T-helper 17 cell (primary cell): ENCODE results near the gene MAP1LC3B2. TPM values are rescaled to one million over a fixed set of nuclear protein-coding genes. Genes with fewer than 3 reads are reported as not detected.
"Not testable (repeated sequence)": the region's sequence is repeated elsewhere in the genome, so short reads cannot be mapped to it uniquely, and the experiment has no call there.

ENCODE experiments used
- ATAC-seq: fragments of 150-1000 bp; cut with Tn5 transposase; 2 replicates; pipeline ENCODE4 v1.10.0; 2021; ENCODE audit warnings: mild to moderate bottlenecking, moderate library complexity
- DNase-seq, 3 donors: peaks; one replicate each; pipeline versions ENCODE4 v3.0.0 to v3.0.0-alpha.2; 2020 to 2021
- H3K9me3 ChIP-seq: one replicate; pipeline ENCODE4 v1.7.0; 2013; ENCODE audit warnings: low read length, mild to moderate bottlenecking; ENCODE audit not compliant: control insufficient read depth, poor library complexity, severe bottlenecking
- H3K27ac Mint-ChIP-seq: one replicate; pipeline ENCODE4 v1.8.0; 2022; ENCODE audit warnings: mild to moderate bottlenecking, moderate library complexity, mixed read lengths
- H3K27me3 Mint-ChIP-seq: one replicate; pipeline ENCODE4 v1.8.0; 2022; ENCODE audit warnings: mixed read lengths
- H3K36me3 Mint-ChIP-seq: one replicate; pipeline ENCODE4 v1.8.0; 2022; ENCODE audit warnings: low read depth, mixed read lengths
- H3K4me1 Mint-ChIP-seq: one replicate; pipeline ENCODE4 v1.8.0; 2022; ENCODE audit warnings: mild to moderate bottlenecking, mixed read lengths
- H3K4me3 Mint-ChIP-seq: one replicate; pipeline ENCODE4 v1.8.0; 2022; ENCODE audit warnings: mild to moderate bottlenecking, moderate library complexity, mixed read lengths
- total RNA-seq, 4 donors: library from RNA in 2 of 4; stranded (reverse) in 2 of 4; gene quantifications; one replicate each; pipeline ENCODE4 v1.2.3 and lab custom pipeline; 2022 to 2026

The MAP1LC3B2 gene
- total RNA-seq, 2 donors from 2014 or later: 0.89 to 2.7 TPM

DNA sequence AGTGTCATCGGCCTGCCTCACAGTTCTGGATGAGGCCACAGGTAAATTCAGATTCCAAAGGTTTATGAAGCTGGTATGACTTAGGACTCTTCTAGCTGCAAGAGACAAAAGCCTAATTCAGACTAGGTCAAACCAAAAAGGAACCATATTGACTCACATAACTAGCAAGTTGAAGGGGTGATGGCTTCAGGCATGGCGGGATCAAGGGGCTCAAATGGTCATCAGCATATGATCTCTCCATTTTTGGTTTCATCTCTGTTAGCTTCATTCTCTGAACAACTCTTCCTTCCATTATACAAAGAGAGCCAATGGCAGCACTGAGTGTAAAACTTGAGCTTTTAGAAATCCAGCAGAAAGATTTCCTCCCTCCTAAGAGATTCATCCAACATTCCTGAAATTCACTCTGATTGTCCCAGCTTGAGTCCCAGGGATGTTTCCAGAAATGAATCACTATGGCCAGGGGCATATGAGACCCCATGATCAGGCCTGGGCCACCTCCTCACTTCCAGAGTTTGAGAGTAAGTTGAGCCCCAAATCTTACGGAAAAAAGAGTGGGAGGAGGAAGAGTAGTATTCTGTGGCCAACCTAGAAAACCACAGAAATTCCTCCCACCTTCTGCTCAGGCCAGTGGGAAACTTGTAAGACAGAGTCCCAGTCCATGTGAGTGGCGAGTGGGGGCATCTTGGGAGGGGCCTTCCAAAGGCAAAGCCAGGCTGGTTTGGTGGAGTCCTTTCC, 2.0 kb upstream of the MAP1LC3B2 start:
- ATAC-seq: no peak
- no peaks in the 10 kb centered on the region for H3K9me3 ChIP-seq
- Mint-ChIP-seq H3K36me3 (no peaks in the 10 kb centered on the region), H3K27ac (no peak overlapping the region), H3K4me1 (peaks cover 16% of the 10 kb centered on the region), H3K27me3 (no peaks in the 10 kb centered on the region), H3K4me3 (no peak overlapping the region)
- no peak for DNase-seq

GRCh38 chr12:116558280-116559161, 660 bp upstream of the MAP1LC3B2 start:
- peak overlapping the region; percentile 88 for H3K4me3 Mint-ChIP-seq
- H3K27me3 Mint-ChIP-seq: no peaks in the 10 kb centered on the region
- no peaks in the 10 kb centered on the region for H3K36me3 Mint-ChIP-seq
- H3K27ac Mint-ChIP-seq: peak overlapping the region; percentile 93
- H3K4me1 Mint-ChIP-seq: peaks cover 16% of the 10 kb centered on the region
- no peak for DNase-seq
- no peak for ATAC-seq
- H3K9me3 ChIP-seq: no peaks in the 10 kb centered on the region

- peaks cover 2% of the 10 kb centered on the region for H3K9me3 ChIP-seq
- H3K4me3 Mint-ChIP-seq: no peak overlapping the region
- peak overlapping the region; percentile 93 for H3K27ac Mint-ChIP-seq
- no peaks in the 10 kb centered on the region for H3K36me3 Mint-ChIP-seq
- peaks cover 16% of the 10 kb centered on the region for H3K4me1 Mint-ChIP-seq
- no peak for DNase-seq
- H3K27me3 Mint-ChIP-seq: no peaks in the 10 kb centered on the region
- no peak for ATAC-seq
These were observed 2.1 kb downstream of the MAP1LC3B2 start for GRCh38 chr12:116561181-116561821.

GRCh38 chr12:116562090-116562489, 2.9 kb downstream of the MAP1LC3B2 start:
- Mint-ChIP-seq H3K4me1 (peaks cover 16% of the 10 kb centered on the region), H3K4me3 (no peak overlapping the region), H3K27ac (no peak overlapping the region), H3K27me3 (no peaks in the 10 kb centered on the region), H3K36me3 (no peaks in the 10 kb centered on the region)
- DNase-seq (no peak), ATAC-seq (no peak)
- H3K9me3 ChIP-seq: peaks cover 2% of the 10 kb centered on the region

DNA sequence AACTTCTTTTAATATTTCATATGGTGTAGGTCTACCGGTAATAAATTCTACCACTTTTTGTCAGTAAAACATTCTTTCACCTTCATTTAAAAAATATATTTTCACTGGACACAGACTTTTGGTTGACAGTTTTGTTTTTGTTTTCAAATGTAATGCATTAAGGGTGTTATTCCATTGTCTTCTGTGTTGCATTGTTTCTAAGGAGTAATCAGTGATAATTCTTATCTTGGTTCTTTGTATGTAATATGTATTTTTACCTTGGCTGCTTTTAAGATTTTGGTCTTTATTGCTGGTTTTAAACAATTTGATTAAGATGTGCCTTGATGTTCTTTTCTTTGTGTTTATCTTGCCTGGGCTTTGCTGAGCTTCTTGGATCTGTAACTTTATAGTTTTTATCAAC, 4.1 kb downstream of the MAP1LC3B2 start:
- H3K27ac Mint-ChIP-seq: no peak overlapping the region
- DNase-seq (no peak), ATAC-seq (no peak)
- no peak overlapping the region for H3K4me3 Mint-ChIP-seq
- no peaks in the 10 kb centered on the region for H3K27me3 Mint-ChIP-seq
- peaks cover 2% of the 10 kb centered on the region for H3K9me3 ChIP-seq
- peaks cover 16% of the 10 kb centered on the region for H3K4me1 Mint-ChIP-seq
- no peaks in the 10 kb centered on the region for H3K36me3 Mint-ChIP-seq

DNA sequence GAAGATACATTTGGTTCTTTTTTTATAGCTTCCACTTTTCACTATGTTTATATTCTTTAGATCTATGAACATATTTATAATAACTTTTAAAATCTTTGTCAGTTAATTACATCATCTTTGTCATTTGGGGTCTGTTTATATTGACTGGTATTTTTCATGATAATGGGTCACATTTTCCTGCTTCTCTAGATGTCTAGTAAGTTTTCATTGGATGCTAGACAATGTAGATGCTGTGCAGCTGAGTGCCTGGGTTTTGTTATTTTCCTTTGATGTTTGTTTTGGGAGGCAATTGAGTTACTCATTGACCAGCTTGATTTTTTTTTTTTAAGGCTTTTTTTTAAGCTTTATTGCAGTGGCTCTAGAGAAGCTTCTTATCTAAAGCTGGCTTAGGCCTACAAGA, 4.9 kb downstream of the MAP1LC3B2 start:
- no peak overlapping the region for H3K4me3 Mint-ChIP-seq
- H3K27ac Mint-ChIP-seq: no peak overlapping the region
- ATAC-seq: no peak
- peaks cover 13% of the 10 kb centered on the region for H3K4me1 Mint-ChIP-seq
- DNase-seq: no peak
- H3K27me3 Mint-ChIP-seq: no peaks in the 10 kb centered on the region
- H3K36me3 Mint-ChIP-seq: no peaks in the 10 kb centered on the region
- H3K9me3 ChIP-seq: peaks cover 2% of the 10 kb centered on the region

- not testable (repeated sequence) for H3K4me1 Mint-ChIP-seq, DNase-seq, ATAC-seq, H3K4me3 Mint-ChIP-seq, H3K27me3 Mint-ChIP-seq, H3K27ac Mint-ChIP-seq, H3K36me3 Mint-ChIP-seq, H3K9me3 ChIP-seq
These were observed 6.0 kb downstream of the MAP1LC3B2 start for GRCh38 chr12:116565221-116565620.

GRCh38 chr12:116565963-116566362, 6.8 kb downstream of the MAP1LC3B2 start:
- Mint-ChIP-seq H3K36me3 (no peaks in the 10 kb centered on the region), H3K4me3 (no peak overlapping the region), H3K4me1 (no peaks in the 10 kb centered on the region), H3K27me3 (no peaks in the 10 kb centered on the region), H3K27ac (no peak overlapping the region)
- ATAC-seq: no peak
- peaks cover 2% of the 10 kb centered on the region for H3K9me3 ChIP-seq
- DNase-seq: no peak

DNA sequence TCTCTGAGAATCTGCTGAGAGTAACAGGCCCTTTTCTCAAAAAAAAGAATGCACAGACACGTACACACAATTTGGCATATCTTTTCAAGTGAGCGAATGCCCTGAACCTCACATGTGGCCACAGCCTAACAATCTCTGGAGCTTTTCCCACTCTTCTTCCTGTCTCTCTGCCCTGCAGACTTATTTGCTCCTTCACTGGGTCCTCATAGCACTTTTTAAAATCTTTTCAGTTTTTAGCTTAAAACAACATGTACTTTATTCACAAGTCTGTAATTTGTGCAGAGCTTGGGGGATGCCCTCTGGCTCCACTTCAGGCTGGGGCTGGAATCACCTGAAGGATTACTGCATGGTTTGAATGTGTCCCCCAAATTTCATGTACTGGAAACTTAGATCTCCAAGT, 9.0 kb downstream of the MAP1LC3B2 start:
- H3K4me3 Mint-ChIP-seq: no peak overlapping the region
- DNase-seq: no peak
- H3K36me3 Mint-ChIP-seq: no peaks in the 10 kb centered on the region
- H3K27ac Mint-ChIP-seq: no peak overlapping the region
- H3K9me3 ChIP-seq: peaks cover 2% of the 10 kb centered on the region
- H3K4me1 Mint-ChIP-seq: no peaks in the 10 kb centered on the region
- no peak for ATAC-seq
- no peaks in the 10 kb centered on the region for H3K27me3 Mint-ChIP-seq

- H3K4me3 Mint-ChIP-seq: no peak overlapping the region
- no peaks in the 10 kb centered on the region for H3K9me3 ChIP-seq
- DNase-seq: no peak
- H3K36me3 Mint-ChIP-seq: no peaks in the 10 kb centered on the region
- no peak for ATAC-seq
- no peaks in the 10 kb centered on the region for H3K27me3 Mint-ChIP-seq
- no peaks in the 10 kb centered on the region for H3K4me1 Mint-ChIP-seq
- H3K27ac Mint-ChIP-seq: no peak overlapping the region
These were observed 11.9 kb downstream of the MAP1LC3B2 start for GRCh38 chr12:116571089-116571488.

- ATAC-seq (no peak), DNase-seq (no peak)
- Mint-ChIP-seq H3K4me1 (no peaks in the 10 kb centered on the region), H3K27ac (no peak overlapping the region), H3K4me3 (no peak overlapping the region), H3K36me3 (no peaks in the 10 kb centered on the region), H3K27me3 (no peaks in the 10 kb centered on the region)
- H3K9me3 ChIP-seq: no peaks in the 10 kb centered on the region
These were observed 14.6 kb downstream of the MAP1LC3B2 start for GRCh38 chr12:116573776-116574175.

DNA sequence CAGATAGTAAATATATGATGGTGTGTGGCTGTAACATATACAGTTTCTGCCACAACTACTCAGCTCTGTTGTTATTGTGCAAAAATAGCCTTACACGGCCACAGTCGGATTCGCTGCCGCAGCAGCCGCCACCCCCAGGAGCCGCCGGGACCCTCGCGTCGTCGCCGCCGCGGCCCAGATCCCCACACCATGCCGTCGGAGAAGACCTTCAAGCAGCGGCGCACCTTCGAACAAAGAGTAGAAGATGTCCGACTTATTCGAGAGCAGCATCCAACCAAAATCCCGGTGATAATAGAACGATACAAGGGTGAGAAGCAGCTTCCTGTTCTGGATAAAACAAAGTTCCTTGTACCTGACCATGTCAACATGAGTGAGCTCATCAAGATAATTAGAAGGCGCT, 16.6 kb downstream of the MAP1LC3B2 start:
- H3K27me3 Mint-ChIP-seq, H3K9me3 ChIP-seq, H3K4me1 Mint-ChIP-seq, H3K27ac Mint-ChIP-seq, ATAC-seq, H3K36me3 Mint-ChIP-seq, DNase-seq, H3K4me3 Mint-ChIP-seq: not testable (repeated sequence)

DNA sequence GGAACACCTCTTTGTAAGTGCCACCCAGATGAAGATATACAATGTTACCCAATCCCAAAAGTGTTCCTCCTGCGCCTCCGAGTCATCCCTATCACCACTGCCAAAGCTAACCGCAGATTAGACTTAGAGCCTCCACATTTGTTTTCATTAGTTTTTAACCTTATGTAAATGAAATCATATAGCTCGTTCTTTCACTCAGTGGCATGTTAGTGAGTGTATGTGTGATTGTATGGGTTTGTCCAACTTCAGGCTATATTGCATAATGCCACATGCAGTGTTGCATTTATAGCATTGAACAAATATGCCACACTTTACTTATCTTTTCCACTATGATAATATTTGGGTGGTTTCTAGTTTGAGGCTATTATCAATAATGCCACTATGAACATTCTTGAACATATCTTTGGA, 18.0 kb downstream of the MAP1LC3B2 start:
- no peak for ATAC-seq
- no peaks in the 10 kb centered on the region for H3K27me3 Mint-ChIP-seq
- H3K4me1 Mint-ChIP-seq: no peaks in the 10 kb centered on the region
- no peaks in the 10 kb centered on the region for H3K36me3 Mint-ChIP-seq
- no peak overlapping the region for H3K27ac Mint-ChIP-seq
- H3K9me3 ChIP-seq: no peaks in the 10 kb centered on the region
- DNase-seq: no peak
- no peak overlapping the region for H3K4me3 Mint-ChIP-seq
